GM18870 (cell line): ENCODE data around the gene RNF224.

Source experiments
- ATAC-seq: cut with Tn5 transposase; IDR thresholded peaks from one replicate; pipeline ENCODE4 v1.9.1; 2021; ENCODE audit warnings: moderate library complexity; ENCODE audit not compliant: unreplicated experiment

The RNF224 gene

DNA sequence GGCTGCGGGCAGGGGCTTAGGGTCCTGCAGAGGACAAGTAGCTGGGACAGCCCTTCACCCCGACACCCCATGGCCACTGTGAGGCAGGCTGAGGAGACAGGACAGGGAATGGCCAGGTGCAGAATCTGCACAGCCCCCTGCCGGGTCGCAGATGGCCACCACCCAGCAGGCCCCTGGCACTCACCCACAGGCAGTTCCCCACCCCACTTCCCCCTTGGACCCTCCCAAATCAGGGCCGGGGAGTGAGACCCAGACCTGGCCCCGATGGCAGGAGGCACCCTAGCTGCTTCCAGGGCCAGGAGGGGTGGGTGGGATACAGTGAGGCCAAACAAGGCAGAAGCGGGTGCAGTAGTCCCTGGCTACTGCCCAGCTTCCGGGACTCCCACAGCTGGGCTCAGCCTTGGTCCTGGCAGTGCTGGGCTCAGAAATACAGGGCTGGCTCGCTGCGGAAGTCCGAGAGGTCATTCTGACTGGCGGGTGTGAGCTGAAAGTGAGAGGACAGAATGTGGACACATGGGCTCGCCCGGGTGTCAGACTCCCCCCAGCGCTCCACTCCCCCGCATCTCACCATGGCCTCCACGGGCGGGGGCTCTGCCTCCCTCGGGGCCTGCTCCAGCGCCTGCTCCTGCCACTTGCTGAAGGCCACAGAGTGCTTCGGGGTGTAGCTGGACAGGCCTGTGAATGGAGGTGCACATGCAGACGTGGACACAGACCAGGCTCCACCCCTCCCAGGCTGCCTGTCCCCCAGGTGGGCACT lies 35.4 kb upstream of the RNF224 start:
- ATAC-seq = no peak

GRCh38 chr9:137192448-137192780 lies 34.9 kb upstream of the RNF224 start:
- no peak for ATAC-seq

- ATAC-seq = no peak
Observed at GRCh38 chr9:137192859-137193258, 34.4 kb upstream of the RNF224 start.

- ATAC-seq = no peak
Observed at GRCh38 chr9:137193771-137194170, 33.5 kb upstream of the RNF224 start.

- ATAC-seq = no peak
Observed at GRCh38 chr9:137194388-137194787, 32.9 kb upstream of the RNF224 start.

DNA sequence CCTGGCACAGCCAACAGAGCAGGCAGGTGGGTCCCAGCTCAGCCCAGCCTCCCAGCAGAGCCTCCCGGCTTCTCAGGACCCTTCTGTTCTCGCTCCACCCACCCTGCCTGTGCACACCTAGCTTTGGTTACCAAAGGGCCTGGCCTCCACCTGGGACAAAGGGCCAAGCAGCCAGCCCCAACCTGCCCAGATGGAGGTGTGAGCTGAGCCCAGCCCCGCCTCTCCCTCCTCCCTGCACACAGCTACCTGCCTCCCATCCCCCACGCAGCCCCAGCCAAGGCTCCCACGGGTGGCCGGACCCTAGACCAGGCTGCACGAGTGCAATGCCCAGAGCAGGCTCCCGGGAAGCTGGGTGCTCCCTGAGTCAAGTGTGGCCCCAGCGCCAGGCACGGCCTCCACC lies 32.4 kb upstream of the RNF224 start:
- no peak for ATAC-seq

DNA sequence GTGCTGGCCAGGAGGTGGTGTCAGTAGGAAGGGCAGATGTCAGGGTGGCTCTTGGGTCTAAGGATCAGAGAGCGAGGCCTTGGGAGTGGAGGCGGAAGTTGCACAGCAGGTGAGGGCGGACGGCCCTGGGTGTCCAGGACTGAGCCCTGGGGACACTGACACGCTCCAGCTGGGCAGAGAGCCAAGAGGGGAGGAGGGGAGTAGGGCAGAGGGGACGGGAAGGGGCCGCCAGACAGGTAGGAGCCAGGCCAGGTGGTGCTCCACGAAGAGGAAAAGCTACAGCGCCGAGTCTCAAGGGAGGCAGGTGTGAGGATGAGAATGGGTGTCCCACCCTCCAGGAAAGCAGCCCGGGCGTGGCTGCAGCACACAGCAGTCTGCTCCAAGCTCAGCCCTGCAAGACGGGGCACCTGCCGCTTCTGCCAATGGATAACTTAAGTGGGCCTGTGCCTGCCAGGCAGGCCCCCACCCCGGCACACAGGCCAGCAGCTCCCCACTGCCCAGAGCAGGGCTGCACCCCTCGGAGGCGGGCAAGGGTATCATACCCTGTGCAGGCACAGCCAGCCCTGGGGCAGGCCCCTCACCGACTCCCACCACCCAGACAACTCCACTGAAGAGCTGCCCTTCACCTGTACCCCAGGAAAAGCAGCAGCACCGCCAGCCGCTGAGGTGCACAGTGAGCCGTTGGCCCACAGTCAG lies 31.6 kb upstream of the RNF224 start:
- ATAC-seq = no peak

DNA sequence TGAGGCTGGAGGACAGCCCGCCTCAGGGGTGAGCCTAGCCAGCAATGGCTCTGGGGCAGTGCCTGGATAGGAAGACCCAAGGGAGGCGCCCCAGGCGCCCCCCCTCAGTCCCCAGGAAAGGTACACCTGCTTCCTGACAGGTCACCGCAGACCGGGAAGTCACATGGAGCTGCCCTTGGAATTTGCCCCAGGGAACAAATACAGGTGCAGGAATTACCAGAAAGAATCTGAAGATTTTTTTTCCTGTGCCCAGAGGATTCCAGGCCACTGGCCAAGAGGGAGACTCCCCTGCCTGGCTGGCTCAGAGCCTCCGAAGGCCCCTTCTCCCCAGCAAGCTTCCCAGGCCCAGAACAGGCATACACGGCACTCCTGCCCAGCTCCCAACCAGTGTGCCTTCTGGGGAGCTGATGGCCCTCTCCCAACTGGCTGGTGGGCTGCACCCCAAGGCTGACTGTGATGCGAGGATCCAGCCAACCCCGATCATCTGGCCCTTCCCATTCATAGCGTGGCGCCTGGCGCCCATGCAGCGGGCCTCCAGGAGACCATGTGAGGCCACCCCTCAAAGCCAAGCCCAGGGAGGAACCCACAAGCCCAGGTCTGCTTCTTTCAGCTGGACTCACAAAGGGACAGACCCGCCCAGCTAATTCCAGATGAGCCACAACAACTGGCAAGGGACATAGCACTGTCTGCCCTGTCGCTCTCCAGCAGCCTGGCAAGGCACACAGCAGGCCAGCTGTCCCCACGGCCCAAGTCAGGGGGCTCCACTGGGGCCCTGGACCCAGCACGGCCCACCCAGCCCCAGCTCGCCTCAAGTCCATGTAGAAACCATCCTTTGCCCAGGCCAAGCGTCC lies 29.0 kb upstream of the RNF224 start:
- ATAC-seq = no peak

DNA sequence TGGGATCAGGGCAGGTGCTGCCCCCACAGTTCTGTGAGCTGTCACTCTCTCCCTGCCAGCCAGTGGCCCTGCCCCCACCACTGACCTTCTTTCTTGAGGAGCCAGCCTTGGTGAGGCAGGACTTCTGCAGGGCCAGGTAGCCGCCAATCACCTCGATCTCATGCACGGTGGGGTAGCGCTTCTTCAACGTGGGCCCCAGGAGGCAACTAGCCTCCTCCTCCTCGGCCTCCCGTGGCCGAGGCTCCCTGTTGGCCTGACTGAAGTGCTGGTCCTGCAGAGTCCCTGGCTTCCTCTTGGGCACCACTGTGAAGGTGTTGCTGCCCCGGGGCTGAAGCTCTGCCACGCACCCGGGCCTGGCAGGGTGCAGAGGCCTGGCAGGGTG lies 28.4 kb upstream of the RNF224 start:
- no peak for ATAC-seq

GRCh38 chr9:137199411-137200121 lies 27.7 kb upstream of the RNF224 start:
- no peak for ATAC-seq

DNA sequence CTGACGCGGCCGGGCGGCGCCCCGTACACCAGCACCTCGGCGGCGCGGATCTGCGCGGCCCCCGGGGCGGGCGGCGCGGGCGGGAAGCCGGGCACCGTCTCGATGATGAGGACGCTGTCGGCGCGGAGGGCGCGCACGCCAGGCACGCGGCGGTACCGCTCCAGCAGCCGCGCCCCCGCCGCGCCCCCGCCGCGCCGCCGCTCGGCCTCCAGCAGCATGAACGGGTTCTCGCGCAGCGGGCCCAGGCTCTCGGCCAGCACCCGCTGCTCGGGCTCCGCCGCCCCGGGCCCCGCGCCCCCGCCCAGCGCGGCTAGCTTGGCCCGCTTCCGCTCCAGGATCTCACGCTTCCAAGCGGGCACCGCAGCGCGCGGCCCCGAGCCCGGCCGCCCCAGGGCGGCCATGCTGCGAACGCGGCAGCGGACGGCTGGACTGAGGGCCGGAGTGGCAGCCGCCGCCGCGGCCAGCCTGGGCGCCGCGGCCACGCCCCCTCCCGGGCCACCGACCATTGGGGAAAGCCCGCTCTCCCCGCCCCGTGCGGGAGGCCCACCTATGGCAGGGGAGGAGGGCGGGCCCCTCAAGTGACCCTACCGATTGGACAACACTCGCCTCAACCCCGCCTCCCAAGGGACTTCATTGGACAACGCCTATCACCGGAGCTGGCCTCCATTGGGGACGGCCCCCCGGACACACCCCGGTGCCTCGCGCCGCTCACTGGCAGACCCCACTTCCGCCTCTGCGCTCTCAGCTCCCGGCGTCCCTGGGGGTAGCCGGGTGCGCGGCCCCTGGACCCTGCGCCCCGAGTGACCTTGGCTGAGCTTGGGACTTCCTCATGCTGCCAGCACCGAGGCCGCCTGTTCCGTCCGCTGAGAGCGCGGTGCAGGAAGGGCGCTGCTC lies 26.7 kb upstream of the RNF224 start, which contains the start of gene TPRN:
TSS of gene TPRN (minus strand) at position 431 of the 894 bp plus-strand sequence. CDS start at position 401, 30 bp downstream.
- ATAC-seq = peak; percentile 92

- peak; percentile 7 for ATAC-seq
Observed at GRCh38 chr9:137201205-137201868, 26.0 kb upstream of the RNF224 start.

DNA sequence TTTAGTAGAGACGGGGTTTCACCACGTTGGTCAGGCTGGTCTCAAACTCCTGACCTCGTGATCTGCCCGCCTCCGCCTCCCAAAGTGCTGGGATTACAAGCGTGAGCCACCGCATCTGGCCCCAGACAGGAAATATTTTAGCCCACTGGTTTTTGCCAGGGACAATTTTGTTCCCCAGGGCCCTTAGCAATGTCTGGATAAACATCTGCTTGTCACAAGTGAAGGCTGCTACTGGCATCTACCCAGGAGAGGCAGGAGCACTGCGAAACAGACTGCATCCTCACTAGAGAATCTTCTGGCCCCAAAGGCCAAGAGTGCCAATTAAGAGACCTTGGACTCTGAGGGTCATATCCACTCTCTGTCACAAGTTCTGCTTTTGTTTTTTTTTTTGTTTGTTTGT lies 24.3 kb upstream of the RNF224 start:
- no peak for ATAC-seq

DNA sequence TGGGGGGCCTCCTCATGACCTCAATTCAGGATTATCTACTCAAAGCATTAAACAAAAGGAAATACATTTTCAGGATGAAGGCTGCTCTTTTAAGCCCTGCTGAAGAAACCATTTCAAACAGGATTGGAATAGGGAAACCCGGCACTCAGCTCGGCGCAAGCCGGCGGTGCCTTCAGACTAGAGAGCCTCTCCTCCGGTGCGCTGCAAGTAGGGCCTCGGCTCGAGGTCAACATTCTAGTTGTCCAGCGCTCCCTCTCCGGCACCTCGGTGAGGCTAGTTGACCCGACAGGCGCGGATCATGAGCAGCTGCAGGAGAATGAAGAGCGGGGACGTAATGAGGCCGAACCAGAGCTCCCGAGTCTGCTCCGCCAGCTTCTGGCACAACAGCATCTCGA lies 22.6 kb upstream of the RNF224 start:
- no peak for ATAC-seq

GRCh38 chr9:137205126-137206069 lies 21.9 kb upstream of the RNF224 start, which contains the start of the genes NDOR1 and TMEM203:
TSS of gene NDOR1 (plus strand) at chr9:137205700. CDS start at chr9:137205778, 78 bp downstream.
TSS of gene TMEM203 (minus strand) at chr9:137205648. CDS start at chr9:137205414, 234 bp downstream.
- no peak for ATAC-seq

DNA sequence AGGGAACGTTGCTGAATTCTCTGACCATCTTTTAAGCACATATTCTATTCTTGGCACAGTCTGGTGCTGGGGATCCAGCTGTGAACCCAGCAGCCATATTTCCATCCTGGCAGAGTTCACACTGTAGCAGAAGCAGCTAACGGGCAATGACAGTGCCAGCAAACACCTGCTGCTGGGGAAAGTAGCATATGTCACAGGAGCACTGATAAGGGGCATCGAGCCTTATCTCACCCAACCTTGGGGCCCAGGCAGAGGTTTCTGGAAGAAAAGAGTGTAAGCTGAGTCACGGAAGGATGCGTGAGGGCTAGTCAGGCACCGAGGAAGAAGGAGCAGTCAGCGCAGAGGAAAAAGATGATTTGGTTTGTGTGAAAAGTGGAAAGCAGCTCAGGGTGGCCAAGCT lies 20.7 kb upstream of the RNF224 start:
- ATAC-seq = no peak

- no peak for ATAC-seq
Observed at GRCh38 chr9:137211532-137211931, 15.8 kb upstream of the RNF224 start.

DNA sequence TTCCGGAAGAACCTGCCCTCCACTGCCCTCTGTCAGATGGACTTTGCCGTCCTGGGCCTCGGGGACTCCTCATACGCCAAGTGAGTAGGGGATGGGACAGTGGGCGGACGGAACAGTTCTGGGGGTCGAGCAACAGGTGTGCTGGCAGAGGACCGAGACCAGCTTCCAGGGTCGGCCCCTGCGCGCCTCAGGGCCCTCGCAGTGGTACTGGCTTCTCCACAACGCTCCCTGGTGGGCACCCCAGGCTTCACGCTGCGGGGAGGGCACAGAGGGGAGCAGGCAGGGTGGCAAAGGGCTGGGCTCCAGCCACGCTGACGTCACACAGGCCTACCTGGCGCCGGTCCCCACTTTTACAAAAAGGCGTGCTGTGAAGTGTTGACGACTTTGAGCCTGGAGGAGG lies 14.8 kb upstream of the RNF224 start:
- no peak for ATAC-seq
